Osteocyte (in vitro differentiated cells): ENCODE results near the gene CAMK2G. TPM values are rescaled to one million over a fixed set of nuclear protein-coding genes. Genes with fewer than 3 reads are reported as not detected.
A peak's percentile ranks its signal among the peaks of the same experiment; 100 is the strongest.
"Not testable (repeated sequence)": the region's sequence is repeated elsewhere in the genome, so short reads cannot be mapped to it uniquely, and the experiment has no call there.

Source experiments
- DNase-seq: peaks from one replicate; pipeline ENCODE4 v3.0.0; 2021; ENCODE audit warnings: mixed read lengths; ENCODE audit not compliant: unreplicated experiment; ENCODE audit errors: extremely low spot score
- H3K27ac Mint-ChIP-seq: one replicate; pipeline ENCODE4 v1.8.0; 2021; ENCODE audit warnings: mild to moderate bottlenecking, mixed read lengths; ENCODE audit not compliant: unreplicated experiment
- H3K27me3 Mint-ChIP-seq: one replicate; pipeline ENCODE4 v1.8.0; 2021; ENCODE audit warnings: mixed read lengths; ENCODE audit not compliant: unreplicated experiment
- H3K36me3 Mint-ChIP-seq: one replicate; pipeline ENCODE4 v1.8.0; 2021; ENCODE audit warnings: mixed read lengths; ENCODE audit not compliant: unreplicated experiment
- H3K4me1 Mint-ChIP-seq: one replicate; pipeline ENCODE4 v1.8.0; 2021; ENCODE audit warnings: mixed read lengths; ENCODE audit not compliant: unreplicated experiment
- H3K4me3 Mint-ChIP-seq: one replicate; pipeline ENCODE4 v1.8.0; 2021; ENCODE audit warnings: mild to moderate bottlenecking, moderate library complexity, mixed read lengths; ENCODE audit not compliant: unreplicated experiment
- H3K9me3 Mint-ChIP-seq: one replicate; pipeline ENCODE4 v1.8.0; 2021; ENCODE audit warnings: mixed read lengths; ENCODE audit not compliant: unreplicated experiment
- CTCF ChIP-seq: fragments of 200-600 bp; sonication (generic); IDR thresholded peaks from 2 replicates; pipeline ENCODE4 v1.5.0; 2021; ENCODE audit warnings: antibody characterized with exemption, mild to moderate bottlenecking, moderate library complexity
- long read RNA-seq: library from polyadenylated mRNA; unstranded; transcript quantifications from one replicate; pipeline ENCODE4 v2.0.0, GENCODE V29; 2021
- total RNA-seq: library from RNA; stranded (reverse); gene quantifications from 2 replicates; pipeline ENCODE4 v1.2.1, GENCODE V29; 2021

CAMK2G gene
- total RNA-seq, result 37.6 and 38.2 TPM in 2 replicates
- long read RNA-seq, transcript CAMK2G-203 (21 exons, 3,818 nt), result major isoform, 26 of 203 reads
- long read RNA-seq, transcript CAMK2G-205 (20 exons, 1,822 nt), result minor isoform, 5 of 203 reads
- long read RNA-seq, transcript CAMK2G-206 (21 exons, 3,767 nt), result minor isoform, 15 of 203 reads
- long read RNA-seq, partial matches to known transcripts, result 13 of 203 reads
- long read RNA-seq, other reads (novel, unspliced or antisense), result 138 of 203 reads

DNA sequence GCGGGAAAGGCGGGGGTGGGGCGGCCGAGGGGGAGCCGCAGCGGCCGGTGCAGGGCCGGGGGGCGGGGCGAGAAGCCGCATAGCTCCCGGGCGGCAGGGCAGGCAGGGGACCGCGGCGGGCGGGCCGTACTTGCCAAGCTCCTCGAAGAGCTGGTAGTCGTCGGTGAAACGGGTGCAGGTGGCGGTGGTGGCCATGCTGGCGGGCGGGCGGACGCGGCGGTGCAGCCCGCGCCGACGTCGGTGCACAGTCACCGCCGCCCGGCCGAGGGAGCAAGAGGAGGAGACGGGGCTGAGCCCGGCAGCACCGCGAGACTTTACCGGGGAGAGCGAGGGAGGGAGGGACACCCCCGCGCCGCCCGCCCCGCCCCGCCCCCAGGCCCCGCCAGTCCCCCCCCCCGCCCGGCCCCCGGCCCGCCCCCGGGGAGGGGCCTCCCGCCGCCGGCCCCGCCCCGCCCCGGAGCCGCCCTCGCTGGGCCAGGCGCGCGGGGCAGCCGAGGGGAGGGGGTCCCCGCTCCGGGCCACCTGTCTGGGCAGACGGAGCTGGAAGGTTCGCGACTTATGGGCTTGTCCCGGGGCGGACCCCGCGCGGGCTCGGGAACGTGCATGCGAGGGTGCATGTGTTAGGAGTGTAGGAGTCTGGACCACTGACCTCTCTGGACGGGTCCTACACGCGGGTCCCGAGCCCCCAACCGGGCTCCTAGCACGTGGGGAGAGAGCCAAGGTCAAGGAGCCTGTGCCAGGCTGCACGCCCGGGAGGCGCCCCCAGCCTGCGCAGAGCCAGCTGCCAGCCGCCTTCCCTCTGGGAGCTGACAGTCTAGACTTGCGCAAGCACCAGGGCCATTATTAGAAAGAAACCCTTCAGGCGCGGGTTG lies at the start of gene CAMK2G:
TSS of gene CAMK2G (minus strand) at position 289 of the 872 bp plus-strand sequence. CDS start at position 195, 94 bp downstream.
- TF ChIP-seq CTCF, result no peak
- no peaks in the 10 kb centered on the region for H3K9me3 Mint-ChIP-seq
- peak within 1 kb of the TSS; percentile 71 for H3K4me3 Mint-ChIP-seq
- DNase-seq, result peak; percentile 92
- peak within 1 kb of the TSS; percentile 36 for H3K27ac Mint-ChIP-seq
- H3K36me3 Mint-ChIP-seq, result peaks cover 10% of the 10 kb centered on the region
- peaks cover 48% of the 10 kb centered on the region for H3K4me1 Mint-ChIP-seq
- no peaks in the 10 kb centered on the region for H3K27me3 Mint-ChIP-seq

GRCh38 chr10:73922864-73923133 lies 48.4 kb upstream of the CAMK2G start:
- H3K9me3 Mint-ChIP-seq, result no peaks in the 10 kb centered on the region
- no peak overlapping the region for H3K4me3 Mint-ChIP-seq
- no peak for DNase-seq
- H3K27me3 Mint-ChIP-seq, result no peaks in the 10 kb centered on the region
- no peak for TF ChIP-seq CTCF
- H3K36me3 Mint-ChIP-seq, result no peaks in the 10 kb centered on the region
- no peak overlapping the region for H3K27ac Mint-ChIP-seq
- H3K4me1 Mint-ChIP-seq, result peaks cover 42% of the 10 kb centered on the region

DNA sequence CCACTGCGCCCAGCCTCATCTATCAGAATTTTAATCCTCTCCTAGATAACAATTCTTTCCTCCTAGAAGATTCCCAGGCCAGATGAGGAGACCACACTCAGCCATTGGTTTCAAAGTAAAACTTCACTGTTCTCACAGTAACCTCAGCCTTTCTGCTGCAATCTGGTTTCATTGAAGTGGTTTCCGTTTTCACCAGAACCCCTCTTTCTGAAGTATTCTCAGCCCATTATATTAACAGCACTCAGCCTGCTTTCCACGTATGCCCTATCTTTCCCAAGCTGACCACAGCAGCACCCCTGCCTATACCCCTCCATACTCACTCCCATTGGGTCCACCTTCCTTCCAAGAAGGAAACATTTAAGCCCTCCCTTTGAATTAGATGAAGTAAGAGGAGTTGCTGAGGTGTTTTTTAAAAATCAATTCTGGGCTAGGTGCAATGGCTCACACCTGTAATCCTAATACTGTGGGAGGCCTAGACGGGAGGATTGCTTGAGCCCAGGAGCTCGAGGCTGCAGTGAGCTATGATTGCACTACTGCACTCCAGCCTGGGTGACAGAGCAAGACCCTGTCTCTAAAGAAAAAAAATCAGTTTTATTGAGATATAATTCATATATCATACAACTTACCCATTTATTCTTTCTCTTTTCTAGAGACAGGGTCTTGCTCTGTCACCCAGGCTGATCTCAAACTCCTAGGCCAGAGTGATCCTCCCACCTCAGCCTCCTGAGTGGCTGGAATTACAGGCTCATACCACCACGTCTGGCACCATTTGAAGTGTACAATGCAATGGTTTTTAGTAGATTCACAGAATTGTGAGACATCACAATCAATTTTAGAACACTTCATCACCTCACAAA lies 47.9 kb upstream of the CAMK2G start:
- no peak overlapping the region for H3K4me3 Mint-ChIP-seq
- H3K27me3 Mint-ChIP-seq, result no peaks in the 10 kb centered on the region
- H3K4me1 Mint-ChIP-seq, result peaks cover 45% of the 10 kb centered on the region
- DNase-seq, result no peak
- H3K36me3 Mint-ChIP-seq, result no peaks in the 10 kb centered on the region
- H3K9me3 Mint-ChIP-seq, result no peaks in the 10 kb centered on the region
- no peak for TF ChIP-seq CTCF
- H3K27ac Mint-ChIP-seq, result no peak overlapping the region

DNA sequence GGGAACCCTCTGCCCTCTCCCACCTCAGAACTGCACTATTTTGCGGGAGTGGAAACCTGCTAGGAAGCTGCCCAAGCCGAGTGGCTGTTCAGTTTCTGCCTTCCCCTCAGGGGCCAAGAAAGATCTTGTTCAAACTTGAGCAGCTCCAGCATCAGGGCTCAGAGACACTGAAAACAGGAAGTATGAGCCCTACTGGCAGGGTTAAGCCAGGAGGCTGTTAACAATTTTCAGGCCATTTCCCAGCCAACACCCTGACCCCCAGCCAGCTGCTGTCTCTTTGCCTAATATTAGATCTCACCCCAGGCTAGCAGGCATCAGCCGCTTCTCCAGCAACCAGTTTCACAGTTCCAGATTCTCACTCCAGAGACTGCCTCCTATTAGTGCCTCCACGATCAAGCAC lies 45.7 kb upstream of the CAMK2G start:
- Mint-ChIP-seq H3K4me3 (peak overlapping the region; percentile 6), H3K9me3 (no peaks in the 10 kb centered on the region), H3K27me3 (no peaks in the 10 kb centered on the region), H3K27ac (peak overlapping the region; percentile 96), H3K4me1 (peaks cover 66% of the 10 kb centered on the region), H3K36me3 (peaks cover 18% of the 10 kb centered on the region)
- peak; percentile 20 for TF ChIP-seq CTCF
- no peak for DNase-seq

DNA sequence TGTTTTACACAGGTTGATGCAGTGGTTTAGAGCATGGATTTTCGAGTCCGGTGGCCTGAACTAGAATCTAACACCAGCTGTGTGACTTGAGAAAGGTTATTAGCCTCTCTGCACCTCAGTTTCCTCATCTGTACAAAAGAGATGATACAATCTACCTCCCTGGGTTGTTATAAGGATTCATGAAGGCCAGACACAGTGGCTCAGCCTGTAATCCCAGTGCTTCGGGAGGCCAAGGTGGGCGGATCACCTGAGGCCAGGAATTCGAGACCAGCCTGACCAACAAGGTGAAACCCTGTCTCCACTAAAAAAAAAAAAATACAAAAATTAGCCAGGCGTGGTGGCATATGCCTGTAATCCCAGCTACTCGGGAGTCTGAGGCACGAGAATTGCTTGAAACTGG lies 45.1 kb upstream of the CAMK2G start:
- H3K36me3 Mint-ChIP-seq, result peaks cover 24% of the 10 kb centered on the region
- peaks cover 69% of the 10 kb centered on the region for H3K4me1 Mint-ChIP-seq
- H3K27ac Mint-ChIP-seq, result peak overlapping the region; percentile 96
- not testable (repeated sequence) for H3K4me3 Mint-ChIP-seq, DNase-seq, H3K9me3 Mint-ChIP-seq, H3K27me3 Mint-ChIP-seq
